ENCODE measurements around the gene SHROOM3.
A peak's percentile ranks its signal among the peaks of the same experiment; 100 is the strongest.

Gene SHROOM3

DNA sequence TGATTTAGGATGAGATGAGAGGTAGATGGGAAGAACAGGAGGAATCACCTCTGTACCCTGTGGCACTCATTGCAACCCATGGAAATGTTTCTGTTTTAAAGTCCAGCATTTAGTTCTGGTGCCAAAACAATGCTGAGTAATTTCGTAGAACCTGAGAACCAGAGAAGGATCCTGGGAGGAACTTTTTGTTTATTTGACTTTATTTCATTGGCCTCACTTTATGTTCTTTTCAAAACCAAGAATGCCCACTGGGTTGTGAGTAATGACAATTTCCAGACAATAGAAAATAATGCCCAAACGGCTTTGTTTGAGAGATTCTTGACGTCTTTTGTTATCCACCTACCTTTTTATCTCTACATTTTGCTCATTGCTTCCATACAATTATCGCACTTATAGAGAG is 111.3 kb downstream of the SHROOM3 start:
- Histone ChIP-seq H3K18ac (ENCODE audit: low read depth in 1 of 2, low read length in 2 of 2) (peak overlapping the region in 1 of 2 experiments; percentile 3), H3K4ac (ENCODE audit: low read depth in 1 of 2, low read length in 2 of 2) (peak overlapping the region in 1 of 2 experiments; percentile 33), H2AK5ac (ENCODE audit: low read length, severe bottlenecking) (peak overlapping the region; percentile 61), H3K23ac (ENCODE audit: low read length in 2 of 2) (no peak overlapping the region), H3K9me3 (ENCODE audit: control insufficient read depth, low read length) (no peaks in the 10 kb centered on the region), H2BK12ac (ENCODE audit: low read length in 2 of 2) (peak overlapping the region in 1 of 2 experiments; percentile 71), H3K4me1 (ENCODE audit: control insufficient read depth, insufficient read depth, low read depth, low read length) (peaks cover 15% of the 10 kb centered on the region), H4K91ac (ENCODE audit: low read length) (no peak overlapping the region), H3K27me3 (ENCODE audit: control insufficient read depth in 1 of 2, insufficient read depth in 1 of 2, low read length in 2 of 2) (no peaks in the 10 kb centered on the region), H3K27ac (ENCODE audit: low read length, poor library complexity, severe bottlenecking) (peak overlapping the region; percentile 93), H3K79me1 (replicated peaks; ENCODE audit: low read length, poor library complexity, severe bottlenecking) (no peaks in the 10 kb centered on the region), H2BK15ac (ENCODE audit: low read depth, poor library complexity, severe bottlenecking) (no peak overlapping the region), H3K36me3 (ENCODE audit: control insufficient read depth in 1 of 2, insufficient read depth in 2 of 2, low read depth in 1 of 2, low read length in 2 of 2) (no peaks in the 10 kb centered on the region), H3K14ac (ENCODE audit: low read length in 2 of 2) (no peak overlapping the region), H3K4me2 (ENCODE audit: low read length, poor library complexity, severe bottlenecking) (no peak overlapping the region), H3K4me3 (ENCODE audit: insufficient read depth in 1 of 2, low read depth in 1 of 2, low read length in 2 of 2) (no peak overlapping the region), H2BK120ac (ENCODE audit: low read depth, low read length) (peak overlapping the region; percentile 64), H2BK5ac (ENCODE audit: low read depth, low read length, poor library complexity, severe bottlenecking) (no peak overlapping the region), H3K9ac (ENCODE audit: low read length) (peak overlapping the region; percentile 68), H2AFZ (ENCODE audit: low read depth, low read length) (no peak overlapping the region), H4K8ac (ENCODE audit: low read length) (no peak overlapping the region)
- no peak for DNase-seq
- WGBS: 7% methylated on average over 3 of the region's 4 CpGs

DNA sequence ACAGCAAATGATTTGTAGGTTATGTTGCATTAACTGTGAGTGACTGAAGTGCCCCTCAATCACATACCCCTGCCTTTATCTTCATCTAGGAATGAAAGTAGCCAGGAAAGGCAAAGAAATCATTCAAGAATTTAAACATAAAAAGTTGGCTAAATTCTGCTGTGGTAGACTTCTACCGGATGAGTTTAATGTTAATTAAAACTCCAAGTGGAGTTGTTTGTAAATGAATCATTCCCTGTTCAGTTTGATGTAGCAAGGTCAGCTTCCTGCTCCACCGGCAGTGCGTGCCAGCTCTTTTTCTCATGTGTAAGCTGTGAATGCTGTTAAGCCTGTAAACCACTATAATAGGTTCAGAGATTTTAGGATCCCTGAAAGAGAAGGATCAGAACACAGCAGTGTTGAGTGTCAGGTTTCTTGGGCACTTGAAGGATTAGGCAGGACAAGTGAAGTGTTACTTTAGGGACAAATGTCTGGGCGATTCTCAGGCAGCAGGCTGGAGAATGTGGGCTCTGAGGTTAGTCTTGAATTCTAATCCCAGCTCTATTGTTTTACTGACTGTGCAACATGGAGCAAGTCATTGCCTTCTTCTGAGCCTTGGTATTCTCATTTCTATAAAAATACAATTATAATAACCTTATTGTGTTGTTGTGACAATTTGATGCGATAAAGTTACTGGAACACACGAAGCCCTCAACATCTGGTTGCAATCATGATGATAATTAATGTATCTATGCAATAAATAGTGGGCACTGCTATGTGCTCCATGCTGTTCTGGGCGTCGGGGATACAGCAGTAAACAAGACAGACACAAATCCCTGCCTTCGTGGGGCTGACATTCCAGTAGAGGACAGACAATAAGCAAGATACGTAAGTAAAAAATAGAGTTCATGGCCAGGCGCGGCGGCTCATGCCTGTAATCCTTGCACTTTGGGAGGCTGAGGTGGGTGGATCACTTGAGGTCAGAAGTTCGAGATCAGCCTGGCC is 112.0 kb downstream of the SHROOM3 start:
- Histone ChIP-seq H2AK5ac (ENCODE audit: low read length, severe bottlenecking) (peak overlapping the region; percentile 52), H3K9ac (ENCODE audit: low read length) (peak overlapping the region; percentile 68), H3K4me3 (ENCODE audit: insufficient read depth in 1 of 2, low read depth in 1 of 2, low read length in 2 of 2) (no peak overlapping the region), H4K8ac (ENCODE audit: low read length) (peak overlapping the region; percentile 35), H3K4me2 (ENCODE audit: low read length, poor library complexity, severe bottlenecking) (no peak overlapping the region), H2BK120ac (ENCODE audit: low read depth, low read length) (peak overlapping the region; percentile 13), H3K9me3 (ENCODE audit: control insufficient read depth, low read length) (no peaks in the 10 kb centered on the region), H2BK15ac (ENCODE audit: low read depth, poor library complexity, severe bottlenecking) (no peak overlapping the region), H3K27me3 (ENCODE audit: control insufficient read depth in 1 of 2, insufficient read depth in 1 of 2, low read length in 2 of 2) (no peaks in the 10 kb centered on the region), H3K18ac (ENCODE audit: low read depth in 1 of 2, low read length in 2 of 2) (peak overlapping the region; percentile 85 to 86), H2AFZ (ENCODE audit: low read depth, low read length) (no peak overlapping the region), H3K14ac (ENCODE audit: low read length in 2 of 2) (peak overlapping the region in 1 of 2 experiments; percentile 64), H3K27ac (ENCODE audit: low read length, poor library complexity, severe bottlenecking) (peak overlapping the region; percentile 93), H4K91ac (ENCODE audit: low read length) (peak overlapping the region; percentile 8), H3K23ac (ENCODE audit: low read length in 2 of 2) (peak overlapping the region in 1 of 2 experiments; percentile 63), H2BK5ac (ENCODE audit: low read depth, low read length, poor library complexity, severe bottlenecking) (peak overlapping the region; percentile 77), H3K4ac (ENCODE audit: low read depth in 1 of 2, low read length in 2 of 2) (peak overlapping the region in 1 of 2 experiments; percentile 76), H3K36me3 (ENCODE audit: control insufficient read depth in 1 of 2, insufficient read depth in 2 of 2, low read depth in 1 of 2, low read length in 2 of 2) (no peaks in the 10 kb centered on the region), H3K79me1 (replicated peaks; ENCODE audit: low read length, poor library complexity, severe bottlenecking) (no peaks in the 10 kb centered on the region), H3K4me1 (ENCODE audit: control insufficient read depth, insufficient read depth, low read depth, low read length) (peaks cover 15% of the 10 kb centered on the region), H2BK12ac (ENCODE audit: low read length in 2 of 2) (peak overlapping the region in 1 of 2 experiments; percentile 99)
- DNase-seq: peak; percentile 82
- 51% methylated on average over 13 of the region's 14 CpGs for WGBS

DNA sequence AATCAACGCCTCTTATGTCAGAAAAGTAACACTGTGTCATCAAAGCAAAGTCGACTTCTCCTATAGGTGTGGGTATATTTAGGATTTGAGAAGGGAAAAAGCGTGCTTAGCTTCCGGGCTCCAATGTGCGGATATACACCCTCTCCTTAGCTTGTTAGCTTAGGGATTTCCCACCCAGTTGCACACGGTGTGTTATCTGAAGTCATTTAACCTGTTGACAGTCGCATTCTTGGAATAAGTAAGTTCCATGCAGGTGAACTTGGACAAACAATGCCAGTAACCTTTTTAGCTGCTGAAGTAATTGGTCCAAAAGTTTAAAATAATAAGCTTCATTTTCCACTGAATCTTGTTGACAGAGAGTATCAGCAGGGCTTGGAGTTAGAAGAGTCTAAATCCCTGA is 113.7 kb downstream of the SHROOM3 start:
- Histone ChIP-seq H2AK5ac (ENCODE audit: low read length, severe bottlenecking) (no peak overlapping the region), H3K4ac (ENCODE audit: low read depth in 1 of 2, low read length in 2 of 2) (no peak overlapping the region), H2BK5ac (ENCODE audit: low read depth, low read length, poor library complexity, severe bottlenecking) (no peak overlapping the region), H3K36me3 (ENCODE audit: control insufficient read depth in 1 of 2, insufficient read depth in 2 of 2, low read depth in 1 of 2, low read length in 2 of 2) (no peaks in the 10 kb centered on the region), H3K9me3 (ENCODE audit: control insufficient read depth, low read length) (no peaks in the 10 kb centered on the region), H3K14ac (ENCODE audit: low read length in 2 of 2) (no peak overlapping the region), H3K79me1 (replicated peaks; ENCODE audit: low read length, poor library complexity, severe bottlenecking) (no peaks in the 10 kb centered on the region), H3K27ac (ENCODE audit: low read length, poor library complexity, severe bottlenecking) (no peak overlapping the region), H2AFZ (ENCODE audit: low read depth, low read length) (no peak overlapping the region), H3K4me3 (ENCODE audit: insufficient read depth in 1 of 2, low read depth in 1 of 2, low read length in 2 of 2) (no peak overlapping the region), H3K4me2 (ENCODE audit: low read length, poor library complexity, severe bottlenecking) (no peak overlapping the region), H3K9ac (ENCODE audit: low read length) (no peak overlapping the region), H2BK120ac (ENCODE audit: low read depth, low read length) (no peak overlapping the region), H3K27me3 (ENCODE audit: control insufficient read depth in 1 of 2, insufficient read depth in 1 of 2, low read length in 2 of 2) (no peaks in the 10 kb centered on the region), H2BK15ac (ENCODE audit: low read depth, poor library complexity, severe bottlenecking) (no peak overlapping the region), H4K91ac (ENCODE audit: low read length) (no peak overlapping the region), H3K4me1 (ENCODE audit: control insufficient read depth, insufficient read depth, low read depth, low read length) (peaks cover 15% of the 10 kb centered on the region), H2BK12ac (ENCODE audit: low read length in 2 of 2) (no peak overlapping the region), H3K18ac (ENCODE audit: low read depth in 1 of 2, low read length in 2 of 2) (no peak overlapping the region), H4K8ac (ENCODE audit: low read length) (no peak overlapping the region), H3K23ac (ENCODE audit: low read length in 2 of 2) (no peak overlapping the region)
- WGBS: 98% methylated on average over 6 of the region's 7 CpGs
- no peak for DNase-seq

DNA sequence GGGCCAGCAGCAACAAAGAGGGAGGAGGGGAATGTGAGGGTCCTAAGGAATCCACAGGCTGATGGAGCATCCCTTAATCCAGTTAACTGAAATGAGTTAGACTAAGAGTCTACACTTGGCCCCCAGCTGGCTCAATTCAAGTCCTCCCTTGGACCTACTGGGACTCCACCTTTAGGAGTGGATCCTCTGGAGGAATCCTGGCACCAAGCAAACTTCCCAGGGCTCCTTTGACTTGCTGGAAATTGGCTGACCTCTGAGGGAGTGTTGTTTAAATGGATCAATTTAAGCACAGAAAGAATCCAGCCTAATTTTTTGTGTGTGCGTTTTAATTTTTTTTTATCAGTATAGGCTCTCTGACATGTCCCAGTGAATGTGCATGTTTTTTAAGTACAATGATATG is 114.7 kb downstream of the SHROOM3 start:
- Histone ChIP-seq H2BK5ac (ENCODE audit: low read depth, low read length, poor library complexity, severe bottlenecking) (no peak overlapping the region), H3K23ac (ENCODE audit: low read length in 2 of 2) (no peak overlapping the region), H2AK5ac (ENCODE audit: low read length, severe bottlenecking) (peak overlapping the region; percentile 93), H2BK15ac (ENCODE audit: low read depth, poor library complexity, severe bottlenecking) (no peak overlapping the region), H3K9me3 (ENCODE audit: control insufficient read depth, low read length) (no peaks in the 10 kb centered on the region), H3K4me1 (ENCODE audit: control insufficient read depth, insufficient read depth, low read depth, low read length) (peaks cover 14% of the 10 kb centered on the region), H3K9ac (ENCODE audit: low read length) (no peak overlapping the region), H2BK12ac (ENCODE audit: low read length in 2 of 2) (peak overlapping the region in 1 of 2 experiments; percentile 52), H4K8ac (ENCODE audit: low read length) (peak overlapping the region; percentile 24), H3K18ac (ENCODE audit: low read depth in 1 of 2, low read length in 2 of 2) (peak overlapping the region in 1 of 2 experiments; percentile 5), H3K14ac (ENCODE audit: low read length in 2 of 2) (no peak overlapping the region), H3K4me3 (ENCODE audit: insufficient read depth in 1 of 2, low read depth in 1 of 2, low read length in 2 of 2) (no peak overlapping the region), H3K27ac (ENCODE audit: low read length, poor library complexity, severe bottlenecking) (no peak overlapping the region), H3K27me3 (ENCODE audit: control insufficient read depth in 1 of 2, insufficient read depth in 1 of 2, low read length in 2 of 2) (no peaks in the 10 kb centered on the region), H2AFZ (ENCODE audit: low read depth, low read length) (no peak overlapping the region), H3K4ac (ENCODE audit: low read depth in 1 of 2, low read length in 2 of 2) (no peak overlapping the region), H2BK120ac (ENCODE audit: low read depth, low read length) (no peak overlapping the region), H3K4me2 (ENCODE audit: low read length, poor library complexity, severe bottlenecking) (no peak overlapping the region), H3K79me1 (replicated peaks; ENCODE audit: low read length, poor library complexity, severe bottlenecking) (no peaks in the 10 kb centered on the region), H3K36me3 (ENCODE audit: control insufficient read depth in 1 of 2, insufficient read depth in 2 of 2, low read depth in 1 of 2, low read length in 2 of 2) (no peaks in the 10 kb centered on the region), H4K91ac (ENCODE audit: low read length) (no peak overlapping the region)
- no CpG with 5 or more reads among the region's 1 CpG for WGBS
- DNase-seq: no peak
